ENCODE results near the gene GP9. TPM values are rescaled to one million over a fixed set of nuclear protein-coding genes. Genes with fewer than 3 reads are reported as not detected.

Gene GP9
- polyA plus RNA-seq, 1 donor from 2014 or later = not detected

- no peaks in the 10 kb centered on the region for H3K36me3 ChIP-seq (ENCODE audit: insufficient read depth, low read length)
- H3K79me2 ChIP-seq (replicated peaks; ENCODE audit: insufficient read depth, low read length) = no peaks in the 10 kb centered on the region
- H4K20me1 ChIP-seq (ENCODE audit: insufficient read depth) = no peaks in the 10 kb centered on the region
- no peaks in the 10 kb centered on the region for H3K27me3 ChIP-seq (ENCODE audit: insufficient read depth, low read depth, low read length)
- H3K27ac ChIP-seq (ENCODE audit: low read length) = no peak overlapping the region
- no peaks in the 10 kb centered on the region for H3K9me2 ChIP-seq (ENCODE audit: insufficient read depth, low read length)
- H3K9me3 ChIP-seq (ENCODE audit: low read length) = no peaks in the 10 kb centered on the region
- H3K4me3 ChIP-seq (ENCODE audit: low read length) = no peak overlapping the region
- no peak overlapping the region for H3K9ac ChIP-seq (ENCODE audit: low read length)
- no peak overlapping the region for H3K4me2 ChIP-seq (ENCODE audit: low read length)
- H3F3A ChIP-seq (ENCODE audit: insufficient read depth, low read length, poor library complexity, severe bottlenecking) = no peaks in the 10 kb centered on the region
- no peak overlapping the region for H2AFZ ChIP-seq (ENCODE audit: low read depth, low read length)
- TF ChIP-seq REST (IDR thresholded peaks at IDR 0.05; ENCODE audit: borderline replicate concordance) (no peak), POLR2AphosphoS5 (IDR thresholded peaks at IDR 0.05) (no peak), CTCF (IDR thresholded peaks at IDR 0.05; ENCODE audit: poor library complexity, severe bottlenecking) (no peak), EP300 (conservative IDR thresholded peaks at IDR 0.05; ENCODE audit: poor library complexity, severe bottlenecking) (no peak), TAF1 (IDR thresholded peaks at IDR 0.05; ENCODE audit: low read depth) (no peak), MXI1 (conservative IDR thresholded peaks at IDR 0.05; ENCODE audit: poor library complexity, severe bottlenecking) (no peak), EZH2 (IDR thresholded peaks at IDR 0.05; ENCODE audit: borderline replicate concordance, insufficient read depth, low read length, poor library complexity, severe bottlenecking) (no peak), RAD21 (conservative IDR thresholded peaks at IDR 0.05) (no peak), SMC3 (conservative IDR thresholded peaks at IDR 0.05; ENCODE audit: poor library complexity) (no peak)
Observed at GRCh38 chr3:129085165-129085715, 24.7 kb downstream of the GP9 start.

DNA sequence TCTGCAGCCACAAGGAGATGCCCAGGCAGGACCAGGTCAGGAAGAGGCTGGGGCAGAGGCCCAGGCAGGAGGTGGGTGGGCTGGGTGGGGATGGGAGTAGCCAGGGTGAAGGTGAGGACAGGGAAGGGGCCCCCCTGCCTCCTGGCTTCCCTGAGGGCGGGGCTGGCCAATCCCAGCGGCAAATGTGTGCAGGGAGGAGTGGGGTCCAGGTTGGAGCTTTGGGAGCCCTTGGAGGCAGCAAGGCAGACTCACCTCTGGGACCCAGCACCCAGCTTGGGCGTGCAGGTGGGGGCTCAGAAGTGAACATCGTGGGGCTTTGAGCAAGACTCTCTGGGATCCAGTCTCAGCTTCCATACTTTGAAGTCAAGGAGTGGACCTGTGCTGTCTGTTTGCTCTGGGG lies 25.2 kb downstream of the GP9 start:
- no peak overlapping the region for H3K27ac ChIP-seq (ENCODE audit: low read length)
- no peak for TF ChIP-seq SMC3 (conservative IDR thresholded peaks at IDR 0.05; ENCODE audit: poor library complexity)
- no peak for TF ChIP-seq REST (IDR thresholded peaks at IDR 0.05; ENCODE audit: borderline replicate concordance)
- no peak for TF ChIP-seq EZH2 (IDR thresholded peaks at IDR 0.05; ENCODE audit: borderline replicate concordance, insufficient read depth, low read length, poor library complexity, severe bottlenecking)
- no peak for TF ChIP-seq TAF1 (IDR thresholded peaks at IDR 0.05; ENCODE audit: low read depth)

More for the DNA sequence above, 25.2 kb downstream of the GP9 start:
- Histone ChIP-seq H3K9ac (ENCODE audit: low read length) (no peak overlapping the region), H4K20me1 (ENCODE audit: insufficient read depth) (no peaks in the 10 kb centered on the region), H3K9me3 (ENCODE audit: low read length) (no peaks in the 10 kb centered on the region), H3K4me2 (ENCODE audit: low read length) (no peak overlapping the region), H2AFZ (ENCODE audit: low read depth, low read length) (no peak overlapping the region), H3K27me3 (ENCODE audit: insufficient read depth, low read depth, low read length) (no peaks in the 10 kb centered on the region), H3K9me2 (ENCODE audit: insufficient read depth, low read length) (no peaks in the 10 kb centered on the region), H3K79me2 (replicated peaks; ENCODE audit: insufficient read depth, low read length) (no peaks in the 10 kb centered on the region), H3K4me3 (ENCODE audit: low read length) (no peak overlapping the region), H3F3A (ENCODE audit: insufficient read depth, low read length, poor library complexity, severe bottlenecking) (no peaks in the 10 kb centered on the region), H3K36me3 (ENCODE audit: insufficient read depth, low read length) (no peaks in the 10 kb centered on the region)
